ENCODE measurements around the gene URB1. TPM values are rescaled to one million over a fixed set of nuclear protein-coding genes. Genes with fewer than 3 reads are reported as not detected.

Gene URB1
- total RNA-seq, 1 experiment from 2014 or later, result 17.1 TPM

DNA sequence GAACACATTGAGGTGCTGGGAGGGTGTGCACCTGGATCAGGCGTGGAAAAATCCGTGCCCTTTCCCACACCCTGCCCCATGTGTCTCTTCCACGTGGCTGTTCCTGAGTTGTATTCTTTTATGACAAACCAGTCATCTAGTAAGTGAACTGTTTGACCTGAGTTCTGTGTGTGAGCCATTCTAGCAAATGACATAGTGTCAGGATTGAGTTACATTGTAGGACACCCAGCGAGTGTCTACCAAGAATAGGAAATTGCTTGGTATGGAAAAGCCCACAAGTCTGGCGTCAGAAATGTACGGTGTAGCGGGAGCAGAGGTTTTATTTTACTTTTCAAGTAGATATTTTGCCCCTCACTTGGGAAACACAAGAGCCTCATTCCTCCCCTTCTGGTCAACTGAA lies 95.4 kb downstream of the URB1 start:
- intact Hi-C loops (cut with micrococcal nuclease; ENCODE audit: unreplicated experiment), result no loop called here
- no peaks in the 10 kb centered on the region for H3K36me3 Mint-ChIP-seq (ENCODE audit: insufficient read depth, unreplicated experiment)
- no TSS peak for BruUV-seq (replicated peaks)
- H3K4me1 Mint-ChIP-seq (ENCODE audit: low read depth, unreplicated experiment), result no peaks in the 10 kb centered on the region
- no peaks in the 10 kb centered on the region for H3K9me3 Mint-ChIP-seq (ENCODE audit: unreplicated experiment)
- H3K27me3 Mint-ChIP-seq (ENCODE audit: insufficient read depth, unreplicated experiment), result no peaks in the 10 kb centered on the region
- H3K27ac Mint-ChIP-seq (ENCODE audit: unreplicated experiment), result no peak overlapping the region
- TF ChIP-seq, protein P1, sequence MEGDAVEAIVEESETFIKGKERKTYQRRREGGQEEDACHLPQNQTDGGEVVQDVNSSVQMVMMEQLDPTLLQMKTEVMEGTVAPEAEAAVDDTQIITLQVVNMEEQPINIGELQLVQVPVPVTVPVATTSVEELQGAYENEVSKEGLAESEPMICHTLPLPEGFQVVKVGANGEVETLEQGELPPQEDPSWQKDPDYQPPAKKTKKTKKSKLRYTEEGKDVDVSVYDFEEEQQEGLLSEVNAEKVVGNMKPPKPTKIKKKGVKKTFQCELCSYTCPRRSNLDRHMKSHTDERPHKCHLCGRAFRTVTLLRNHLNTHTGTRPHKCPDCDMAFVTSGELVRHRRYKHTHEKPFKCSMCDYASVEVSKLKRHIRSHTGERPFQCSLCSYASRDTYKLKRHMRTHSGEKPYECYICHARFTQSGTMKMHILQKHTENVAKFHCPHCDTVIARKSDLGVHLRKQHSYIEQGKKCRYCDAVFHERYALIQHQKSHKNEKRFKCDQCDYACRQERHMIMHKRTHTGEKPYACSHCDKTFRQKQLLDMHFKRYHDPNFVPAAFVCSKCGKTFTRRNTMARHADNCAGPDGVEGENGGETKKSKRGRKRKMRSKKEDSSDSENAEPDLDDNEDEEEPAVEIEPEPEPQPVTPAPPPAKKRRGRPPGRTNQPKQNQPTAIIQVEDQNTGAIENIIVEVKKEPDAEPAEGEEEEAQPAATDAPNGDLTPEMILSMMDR (IDR thresholded peaks at IDR 0.05; ENCODE audit: insufficient read depth in 1 of 2, low read depth in 1 of 2, low read length in 1 of 2, severe bottlenecking in 1 of 2, unreplicated experiment in 1 of 2), result no peak
- CTCF ChIA-PET, result no interaction called here
- H3K4me3 ChIP-seq (ENCODE audit: low read depth, low read length), result no peak overlapping the region
- POLR2A ChIA-PET, result no interaction called here
- H3K36me3 ChIP-seq (ENCODE audit: control insufficient read depth, insufficient read depth, low read length), result no peaks in the 10 kb centered on the region
- no peak overlapping the region for H3K4me3 Mint-ChIP-seq (ENCODE audit: unreplicated experiment)
- no peak for DNase-seq
- no peaks in the 10 kb centered on the region for H3K9me3 ChIP-seq
- H3K27me3 ChIP-seq (replicated peaks; ENCODE audit: control insufficient read depth, insufficient read depth, low read length), result no peaks in the 10 kb centered on the region
- H3K4me1 ChIP-seq, result no peaks in the 10 kb centered on the region

DNA sequence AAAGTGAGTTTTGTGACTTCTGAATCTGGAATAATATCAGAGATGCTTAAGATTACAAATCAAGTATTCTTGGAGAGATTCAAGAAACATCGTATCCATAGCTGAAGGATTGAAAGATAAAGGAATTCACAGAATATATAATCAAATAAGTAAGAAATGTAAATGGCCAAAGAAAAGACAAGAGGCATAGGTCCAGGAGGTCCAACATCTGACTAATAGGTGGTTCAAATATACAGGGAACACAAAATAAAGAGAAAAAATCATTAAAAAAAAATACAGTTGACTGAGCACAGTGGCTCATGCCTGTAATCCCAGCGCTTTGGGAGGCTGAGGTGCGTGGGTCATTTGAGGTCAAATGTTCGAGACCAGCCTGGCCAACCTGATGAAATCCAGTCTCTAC lies 107.3 kb downstream of the URB1 start:
- Mint-ChIP-seq H3K9me3 (ENCODE audit: unreplicated experiment) (no peaks in the 10 kb centered on the region), H3K4me1 (ENCODE audit: low read depth, unreplicated experiment) (no peaks in the 10 kb centered on the region), H3K27ac (ENCODE audit: unreplicated experiment) (no peak overlapping the region), H3K27me3 (ENCODE audit: insufficient read depth, unreplicated experiment) (no peaks in the 10 kb centered on the region), H3K36me3 (ENCODE audit: insufficient read depth, unreplicated experiment) (no peaks in the 10 kb centered on the region), H3K4me3 (ENCODE audit: unreplicated experiment) (no peak overlapping the region)
- Histone ChIP-seq H3K4me3 (ENCODE audit: low read depth, low read length) (no peak overlapping the region), H3K27me3 (replicated peaks; ENCODE audit: control insufficient read depth, insufficient read depth, low read length) (no peaks in the 10 kb centered on the region), H3K36me3 (ENCODE audit: control insufficient read depth, insufficient read depth, low read length) (no peaks in the 10 kb centered on the region), H3K4me1 (no peaks in the 10 kb centered on the region), H3K9me3 (no peaks in the 10 kb centered on the region)
- intact Hi-C loops (cut with micrococcal nuclease; ENCODE audit: unreplicated experiment), result no loop called here
- ChIA-PET CTCF (no interaction called here), POLR2A (no interaction called here)
- TF ChIP-seq, protein P1 (IDR thresholded peaks at IDR 0.05; ENCODE audit: insufficient read depth in 1 of 2, low read depth in 1 of 2, low read length in 1 of 2, severe bottlenecking in 1 of 2, unreplicated experiment in 1 of 2), result no peak
- no TSS peak for BruUV-seq (replicated peaks)
- no peak for DNase-seq

DNA sequence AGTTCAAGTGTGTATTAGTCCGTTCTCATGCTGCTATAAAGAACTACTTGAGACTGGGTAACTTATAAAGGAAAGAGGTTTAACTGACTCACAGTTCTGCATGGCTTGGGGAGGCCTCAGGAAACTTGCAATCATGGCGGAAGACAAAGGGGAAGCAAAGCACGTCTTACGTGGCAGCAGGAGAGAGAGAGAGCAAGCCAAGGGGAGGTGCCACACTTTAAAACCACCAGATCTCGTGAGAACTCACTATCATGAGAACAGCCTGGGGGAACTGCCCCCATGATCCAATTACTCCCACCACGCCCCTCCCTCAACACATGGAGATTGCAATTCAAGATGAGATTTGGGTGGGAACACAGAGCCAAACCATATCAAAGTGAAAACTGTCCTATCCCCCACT lies 109.8 kb downstream of the URB1 start:
- Mint-ChIP-seq H3K4me1 (ENCODE audit: low read depth, unreplicated experiment) (peaks cover 3% of the 10 kb centered on the region), H3K9me3 (ENCODE audit: unreplicated experiment) (no peaks in the 10 kb centered on the region), H3K4me3 (ENCODE audit: unreplicated experiment) (no peak overlapping the region), H3K36me3 (ENCODE audit: insufficient read depth, unreplicated experiment) (peaks cover 8% of the 10 kb centered on the region), H3K27ac (ENCODE audit: unreplicated experiment) (no peak overlapping the region), H3K27me3 (ENCODE audit: insufficient read depth, unreplicated experiment) (no peaks in the 10 kb centered on the region)
- Histone ChIP-seq H3K27me3 (replicated peaks; ENCODE audit: control insufficient read depth, insufficient read depth, low read length) (no peaks in the 10 kb centered on the region), H3K9me3 (no peaks in the 10 kb centered on the region), H3K36me3 (ENCODE audit: control insufficient read depth, insufficient read depth, low read length) (no peaks in the 10 kb centered on the region), H3K4me3 (ENCODE audit: low read depth, low read length) (no peak overlapping the region), H3K4me1 (no peaks in the 10 kb centered on the region)
- POLR2A ChIA-PET, result no interaction called here
- BruUV-seq (replicated peaks), result no TSS peak
- TF ChIP-seq, protein P1 (IDR thresholded peaks at IDR 0.05; ENCODE audit: insufficient read depth in 1 of 2, low read depth in 1 of 2, low read length in 1 of 2, severe bottlenecking in 1 of 2, unreplicated experiment in 1 of 2), result no peak
- intact Hi-C loops (cut with micrococcal nuclease; ENCODE audit: unreplicated experiment), result no loop called here
- no peak for DNase-seq
- CTCF ChIA-PET, result no interaction called here
